Stimulated activated CD8-positive, alpha-beta memory T cell treated with anti-CD3 and anti-CD28 coated beads, Interleukin-4, amount 100 ng/mL, for 4 hours (primary cell): ENCODE results near the gene STAT5A.
"Not testable (repeated sequence)": the region's sequence is repeated elsewhere in the genome, so short reads cannot be mapped to it uniquely, and the experiment has no call there.

Experiments
- DNase-seq, 2 donors: peaks; one replicate each; pipeline ENCODE4 v3.0.0-alpha.2; 2020; ENCODE audit warnings: low read depth in 2 of 2, low spot score in 1 of 2

The STAT5A gene

DNA sequence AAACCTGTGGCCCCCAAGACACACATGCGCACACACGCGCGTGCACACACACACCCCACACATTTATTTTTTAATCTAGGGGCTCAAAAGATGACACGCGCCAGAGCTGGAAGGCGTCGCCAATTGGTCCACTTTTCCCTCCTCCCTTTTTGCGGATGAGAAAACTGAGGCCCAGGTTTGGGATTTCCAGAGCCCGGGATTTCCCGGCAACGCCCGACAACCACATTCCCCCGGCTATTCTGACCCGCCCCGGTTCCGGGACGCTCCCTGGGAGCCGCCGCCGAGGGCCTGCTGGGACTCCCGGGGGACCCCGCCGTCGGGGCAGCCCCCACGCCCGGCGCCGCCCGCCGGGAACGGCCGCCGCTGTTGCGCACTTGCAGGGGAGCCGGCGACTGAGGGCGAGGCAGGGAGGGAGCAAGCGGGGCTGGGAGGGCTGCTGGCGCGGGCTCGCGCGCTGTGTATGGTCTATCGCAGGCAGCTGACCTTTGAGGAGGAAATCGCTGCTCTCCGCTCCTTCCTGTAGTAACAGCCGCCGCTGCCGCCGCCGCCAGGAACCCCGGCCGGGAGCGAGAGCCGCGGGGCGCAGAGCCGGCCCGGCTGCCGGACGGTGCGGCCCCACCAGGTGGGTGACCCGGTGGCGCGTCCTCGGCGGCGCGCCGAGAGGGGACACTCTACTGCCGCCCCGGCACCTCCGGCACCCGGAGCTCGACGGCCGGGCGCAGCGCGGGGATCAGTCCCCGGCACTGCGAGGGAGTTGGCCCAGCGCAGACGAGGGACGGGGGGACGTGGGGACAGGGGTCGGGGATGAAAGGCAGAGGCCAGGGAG lies at the start of gene STAT5A:
Gene STAT5A, plus strand, starts transcription at position 522 of the 826 bp plus-strand sequence. CDS start 914 bp downstream, outside the sequence.
- DNase-seq: peak; percentile 28 to 65

DNA sequence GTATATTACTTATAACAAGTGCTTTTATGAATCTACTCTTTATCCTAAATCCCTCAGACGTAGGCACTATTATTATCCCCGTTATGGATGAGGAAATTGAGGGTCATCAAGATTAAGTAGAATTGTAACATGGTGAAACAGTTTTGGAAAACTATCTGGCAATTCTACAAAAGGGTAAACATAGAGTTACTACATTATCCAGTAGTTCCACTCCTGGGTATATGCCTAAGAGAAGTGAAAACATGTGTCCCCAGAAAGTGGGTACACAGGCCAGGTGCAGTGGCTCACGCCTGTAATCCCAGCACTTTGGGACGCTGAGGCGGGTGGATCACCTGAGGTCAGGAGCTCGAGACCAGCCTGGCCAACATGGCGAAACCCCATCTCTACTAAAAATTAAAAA lies 48.7 kb upstream of the STAT5A start:
- DNase-seq: not testable (repeated sequence)

DNA sequence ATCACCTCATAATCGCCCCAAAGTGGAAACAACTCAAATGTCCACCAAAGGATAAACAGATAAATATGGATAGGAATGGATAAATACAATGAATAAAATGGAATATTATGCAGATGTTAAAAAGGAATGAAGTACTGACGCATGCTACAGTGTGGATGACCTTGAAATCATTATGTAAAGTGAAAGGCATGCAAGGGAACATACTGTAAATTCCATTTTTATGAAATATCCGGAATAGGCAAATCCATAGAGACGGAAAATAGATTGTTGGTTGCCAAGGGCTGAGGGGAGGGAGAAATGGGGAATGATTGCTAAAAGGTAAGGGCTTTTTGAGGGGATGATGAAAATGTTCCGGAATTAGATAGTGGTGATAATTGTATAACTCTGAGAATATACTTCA lies 48.1 kb upstream of the STAT5A start:
- DNase-seq: no peak

DNA sequence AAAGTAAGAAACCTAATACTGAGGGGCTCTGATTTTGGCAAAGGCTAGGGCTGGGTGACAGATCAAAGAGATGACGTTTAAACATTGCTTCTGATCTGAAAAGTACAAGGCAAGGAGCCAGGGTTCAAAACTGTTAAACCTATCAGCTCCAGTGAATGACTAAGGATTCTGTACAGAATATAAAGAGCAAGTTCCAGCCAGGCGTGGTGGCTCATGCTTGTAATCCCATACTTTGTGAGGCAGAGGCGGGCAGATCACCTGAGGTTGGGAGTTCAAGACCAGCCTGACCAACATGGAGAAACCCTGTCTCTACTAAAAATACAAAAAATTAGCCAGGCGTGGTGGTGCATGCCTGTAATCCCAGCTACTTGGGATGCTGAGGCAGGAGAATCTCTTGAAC lies 47.4 kb upstream of the STAT5A start:
- DNase-seq: not testable (repeated sequence)

DNA sequence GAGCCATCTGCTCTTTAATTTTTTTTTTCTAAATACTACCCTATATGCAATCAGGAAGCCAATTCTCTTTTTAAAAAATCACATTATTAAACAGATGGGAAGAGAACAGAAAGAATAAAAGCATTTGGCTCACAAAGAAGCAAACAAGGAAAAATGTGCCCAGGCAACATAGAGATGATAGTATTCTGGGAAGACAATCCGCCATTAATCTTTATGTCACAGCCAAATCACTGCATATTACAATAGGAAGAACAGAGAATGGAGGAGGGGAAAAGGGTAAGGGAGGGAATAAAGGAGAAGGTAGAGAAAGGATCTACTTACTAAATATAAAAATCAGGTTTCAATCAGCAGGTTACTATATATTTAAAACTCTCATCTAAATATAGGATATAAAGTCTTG lies 46.4 kb upstream of the STAT5A start:
- DNase-seq: no peak

DNA sequence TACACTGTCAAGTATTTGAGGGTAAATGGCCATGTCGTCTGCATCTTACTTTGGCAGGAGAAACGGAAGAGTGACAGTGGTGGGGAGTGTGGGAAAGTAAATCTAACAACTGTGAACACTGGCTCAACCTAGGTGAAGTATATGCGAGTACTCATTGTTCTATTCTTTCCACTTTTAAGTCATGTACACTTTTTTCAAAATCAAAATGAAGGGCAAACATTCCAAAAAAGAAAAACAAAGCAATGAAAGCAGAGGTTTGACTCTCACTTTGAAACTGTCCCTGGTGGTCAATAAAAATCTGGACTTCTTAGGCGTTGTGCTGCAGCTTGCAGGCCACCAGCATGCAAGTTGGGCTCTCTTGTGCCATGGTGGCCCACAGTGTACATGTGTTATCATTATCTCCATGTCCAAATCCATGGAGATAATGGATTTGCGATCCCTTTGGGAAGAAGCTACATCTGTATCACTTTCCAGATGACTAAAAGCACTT lies 44.8 kb upstream of the STAT5A start:
- DNase-seq: no peak

DNA sequence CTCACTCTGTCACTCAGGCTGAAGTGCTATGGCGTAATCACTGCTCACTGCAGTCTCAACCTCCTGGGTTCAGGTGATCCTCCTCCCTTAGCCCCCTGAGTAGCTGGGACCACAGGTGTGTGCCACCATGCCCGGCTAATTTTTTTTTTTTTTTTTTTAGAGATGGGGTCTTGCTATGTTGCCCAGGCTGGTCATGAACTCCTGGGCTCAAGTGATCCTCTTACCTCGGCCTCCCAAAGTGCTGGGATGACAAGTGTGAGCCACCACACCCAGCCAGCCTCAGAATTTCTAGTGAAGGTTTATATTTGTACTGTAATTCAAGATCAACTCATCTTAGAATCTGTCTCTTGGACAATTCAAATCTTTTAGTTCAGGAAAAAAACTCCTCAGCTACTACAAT lies 44.2 kb upstream of the STAT5A start:
- DNase-seq: not testable (repeated sequence)

DNA sequence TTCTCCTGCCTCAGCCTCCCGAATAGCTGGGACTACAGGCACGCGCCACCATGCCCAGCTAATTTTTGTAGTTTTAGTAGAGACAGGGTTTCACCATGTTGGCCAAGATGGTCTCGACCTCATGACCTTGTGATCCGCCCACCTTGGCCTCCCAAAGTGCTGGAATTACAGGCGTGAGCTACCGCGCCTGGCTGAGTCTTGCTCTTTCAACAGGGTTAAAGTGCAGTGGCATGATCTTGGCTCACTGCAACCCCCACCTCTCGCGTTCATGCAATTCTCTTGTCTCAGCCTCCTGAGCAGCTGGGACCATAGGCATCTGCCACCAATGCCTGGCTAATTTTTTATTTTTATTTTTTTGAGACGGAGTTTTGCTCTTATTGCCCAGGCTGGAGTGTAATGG lies 43.1 kb upstream of the STAT5A start:
- DNase-seq: not testable (repeated sequence)

DNA sequence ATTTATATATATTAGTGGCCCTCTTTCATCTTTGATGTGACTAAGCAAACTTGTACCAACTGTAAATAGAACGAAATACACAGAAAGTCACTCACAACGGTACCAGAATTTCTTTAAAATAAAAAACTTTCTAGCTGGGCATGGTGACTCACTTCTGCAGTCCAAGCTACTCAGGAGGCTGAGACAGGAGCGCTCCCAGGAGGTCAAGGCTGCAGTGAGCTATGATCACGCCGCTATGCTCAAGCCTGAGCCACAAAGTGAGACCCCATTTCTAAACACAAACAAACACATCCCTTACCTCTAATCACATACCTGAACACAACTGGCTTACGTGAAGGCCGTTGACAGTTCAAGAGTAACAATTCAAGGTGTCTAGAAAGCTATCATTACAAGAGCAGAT lies 41.8 kb upstream of the STAT5A start:
- no peak for DNase-seq

DNA sequence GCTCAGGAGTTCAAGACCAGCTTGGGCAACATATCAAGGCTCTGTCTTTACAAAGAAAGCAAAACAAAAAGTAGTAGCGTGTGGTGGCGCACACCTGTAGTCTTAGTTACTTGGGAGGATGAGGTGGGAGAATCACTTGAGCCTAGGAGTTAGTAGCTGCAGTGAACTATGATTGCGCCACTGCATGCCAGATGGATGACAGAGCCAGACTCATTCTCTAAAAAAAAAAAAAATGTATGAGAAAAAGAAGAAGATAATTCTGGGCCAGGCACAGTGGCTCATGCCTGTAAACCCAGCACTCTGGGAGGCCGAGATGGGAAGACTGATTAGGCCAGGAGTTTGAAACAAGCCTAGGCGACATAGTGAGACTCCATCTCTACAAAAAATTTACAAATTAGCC lies 40.6 kb upstream of the STAT5A start:
- DNase-seq: no peak

DNA sequence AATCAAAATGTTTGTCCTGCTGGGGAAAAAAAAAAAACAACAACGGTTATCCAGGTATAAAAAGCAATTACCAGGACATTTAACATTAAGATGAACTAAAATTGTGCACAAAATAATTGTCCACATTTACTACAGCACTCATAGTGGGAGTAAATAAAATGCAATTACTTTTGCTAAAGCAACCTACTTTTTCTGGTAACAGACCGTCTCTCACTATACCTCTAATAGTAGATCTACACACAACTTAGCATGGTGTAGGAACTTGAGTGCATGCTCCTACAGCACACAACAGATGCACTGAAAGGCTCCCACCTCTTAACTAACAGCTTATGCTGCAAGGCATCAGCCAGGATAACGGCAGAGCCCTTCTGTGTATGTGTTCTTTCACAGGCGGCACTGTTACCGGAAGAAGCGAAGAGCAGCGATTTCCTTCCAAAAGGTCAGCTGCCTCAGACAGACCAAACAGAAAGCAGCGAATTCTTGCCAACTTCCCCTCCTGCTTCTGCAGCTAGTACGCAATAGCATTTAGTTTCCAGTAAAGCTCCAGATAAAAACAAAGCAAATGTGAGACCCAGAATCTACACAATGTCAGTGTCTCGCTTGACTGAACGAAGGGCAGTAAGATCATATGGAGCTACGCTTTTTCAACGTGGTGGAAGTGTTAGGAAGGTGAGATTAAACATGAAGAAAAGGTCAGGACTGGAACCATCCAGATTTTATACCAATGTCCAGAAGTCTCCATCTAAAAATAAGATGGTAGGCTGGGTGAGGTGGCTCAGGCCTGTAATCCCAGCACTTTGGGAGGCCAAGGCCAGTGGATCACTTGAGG lies 39.7 kb upstream of the STAT5A start:
- peak; percentile 41 to 50 for DNase-seq

DNA sequence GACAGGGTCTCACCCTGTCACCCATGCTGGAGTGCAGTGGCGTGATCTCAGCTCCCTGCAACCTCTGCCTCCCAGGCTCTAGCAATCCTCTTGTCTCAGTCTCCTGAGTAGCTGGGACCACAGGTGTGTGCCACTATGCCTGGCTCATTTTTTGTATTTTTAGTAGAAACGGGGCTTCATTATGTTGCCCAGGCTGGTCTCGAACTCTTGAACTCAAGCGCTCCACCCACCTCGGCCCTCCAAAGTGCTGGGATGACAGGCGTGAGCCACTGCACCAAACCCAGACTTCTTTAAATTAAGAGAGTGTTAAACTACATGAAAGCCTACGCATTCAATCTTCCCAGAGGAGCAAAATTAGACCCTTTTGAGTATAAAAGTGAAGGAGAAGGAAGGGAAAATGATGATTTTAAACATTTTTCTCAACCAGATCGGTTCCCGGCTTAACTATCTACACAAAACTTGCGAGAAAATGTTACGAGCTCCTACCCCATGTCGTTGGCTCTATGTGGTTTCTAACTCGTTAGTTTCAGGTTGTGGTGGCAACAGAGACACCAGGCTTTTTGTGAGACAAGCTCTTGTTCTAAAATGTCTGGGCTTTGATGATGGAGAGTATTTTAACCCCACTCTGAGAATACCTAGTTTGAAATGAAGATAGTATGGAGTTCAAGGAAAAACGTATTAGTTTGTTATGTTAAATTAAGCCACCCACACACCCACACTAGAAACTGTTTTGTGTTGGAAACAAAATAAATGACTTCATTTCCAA lies 38.4 kb upstream of the STAT5A start:
- no peak for DNase-seq

DNA sequence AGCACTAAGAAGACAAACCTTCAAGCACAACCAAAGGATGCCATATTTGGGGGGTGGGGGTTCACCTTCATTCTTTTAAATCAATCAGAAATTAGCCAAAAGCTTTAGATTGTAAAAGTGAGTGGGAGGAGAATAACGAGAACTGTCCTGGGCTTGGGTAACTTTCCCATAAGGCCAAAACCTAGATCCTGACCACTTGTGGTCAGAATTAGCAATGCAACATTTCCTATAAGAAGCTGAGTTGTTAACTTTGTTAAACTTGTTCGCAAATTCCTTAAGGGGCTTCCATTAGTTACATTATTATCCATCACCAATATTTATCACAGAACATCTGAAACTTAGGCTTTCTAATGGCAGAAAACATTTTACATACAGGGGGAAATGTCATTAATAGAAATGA lies 37.2 kb upstream of the STAT5A start:
- no peak for DNase-seq

DNA sequence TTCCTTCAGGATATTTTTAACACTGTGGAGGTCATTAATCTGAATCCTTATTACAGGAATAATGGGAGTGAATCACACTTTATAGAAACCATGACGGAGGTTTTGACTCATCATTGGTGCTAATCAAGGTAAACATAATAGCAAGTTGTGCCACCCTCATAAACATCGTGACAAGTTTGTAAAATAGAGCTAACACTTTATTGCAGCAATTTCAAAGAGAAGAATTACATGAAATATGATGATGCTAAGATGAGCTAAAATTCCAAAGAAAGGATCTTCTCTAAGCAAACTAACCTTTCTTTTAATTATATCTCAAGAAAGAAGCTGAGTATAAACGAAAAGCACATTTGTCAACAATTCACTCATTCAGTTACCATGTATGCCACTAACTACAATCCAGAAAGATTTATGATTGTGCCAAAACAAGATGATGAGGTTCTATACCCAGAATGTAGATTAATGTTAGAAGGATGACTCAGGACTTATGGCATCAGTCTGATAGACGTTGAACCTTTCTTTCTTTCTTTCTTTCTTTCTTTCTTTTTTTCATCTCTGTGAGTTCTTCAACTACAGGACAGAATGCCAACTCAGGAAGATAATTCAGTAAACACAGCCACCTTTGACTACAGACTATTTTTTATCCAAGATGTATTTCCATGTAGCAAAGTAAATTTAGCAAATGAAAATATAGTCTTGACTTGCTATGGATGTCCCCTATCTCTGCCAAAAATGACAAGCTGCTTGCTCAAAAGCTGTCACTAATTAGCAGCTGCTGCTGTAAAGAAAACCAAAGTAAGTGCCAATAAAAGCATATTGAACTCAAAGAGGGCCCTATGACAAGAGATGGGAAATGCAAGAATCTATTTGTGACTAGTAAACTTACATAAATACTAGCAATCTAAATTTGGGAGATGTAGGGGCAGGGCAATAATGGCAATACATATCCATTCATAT lies 35.4 kb upstream of the STAT5A start:
- no peak for DNase-seq

DNA sequence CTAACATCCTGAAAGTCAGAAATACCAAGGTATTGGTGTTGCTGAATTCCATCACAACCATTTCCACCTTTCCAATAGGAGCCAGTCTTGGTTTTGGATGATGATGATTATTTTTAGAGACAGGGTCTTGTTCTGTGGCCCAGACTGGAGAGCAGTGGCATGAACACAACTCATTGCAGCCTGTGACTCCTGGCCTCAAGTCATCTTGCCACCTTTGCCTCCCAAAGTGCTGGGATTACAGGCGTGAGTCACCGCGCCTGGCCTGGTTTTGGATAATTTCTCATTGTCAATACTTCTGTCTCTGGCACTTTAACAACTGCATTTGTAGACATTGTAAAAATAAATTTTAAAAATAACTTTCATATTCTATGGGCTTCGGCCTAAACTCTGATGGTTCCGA lies 34.7 kb upstream of the STAT5A start:
- no peak for DNase-seq

DNA sequence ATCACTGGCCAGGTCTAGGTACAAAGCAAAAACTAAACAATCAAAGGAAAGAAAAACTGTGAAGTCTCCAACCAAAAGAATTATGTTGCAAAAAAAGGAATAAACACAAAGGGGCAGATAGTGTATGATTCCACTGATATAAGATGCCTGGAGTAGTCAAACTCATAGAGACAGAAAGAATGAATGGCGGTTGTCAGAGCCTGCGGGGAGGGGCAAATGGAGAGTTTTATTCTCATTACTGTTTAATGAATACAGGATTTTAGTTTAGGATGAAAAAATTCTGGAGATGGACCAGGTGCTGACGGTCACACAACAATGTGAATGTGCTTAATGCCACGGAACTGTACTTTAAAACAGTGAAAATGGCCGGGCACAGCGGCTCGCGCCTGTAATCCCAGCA lies 32.9 kb upstream of the STAT5A start:
- no peak for DNase-seq

DNA sequence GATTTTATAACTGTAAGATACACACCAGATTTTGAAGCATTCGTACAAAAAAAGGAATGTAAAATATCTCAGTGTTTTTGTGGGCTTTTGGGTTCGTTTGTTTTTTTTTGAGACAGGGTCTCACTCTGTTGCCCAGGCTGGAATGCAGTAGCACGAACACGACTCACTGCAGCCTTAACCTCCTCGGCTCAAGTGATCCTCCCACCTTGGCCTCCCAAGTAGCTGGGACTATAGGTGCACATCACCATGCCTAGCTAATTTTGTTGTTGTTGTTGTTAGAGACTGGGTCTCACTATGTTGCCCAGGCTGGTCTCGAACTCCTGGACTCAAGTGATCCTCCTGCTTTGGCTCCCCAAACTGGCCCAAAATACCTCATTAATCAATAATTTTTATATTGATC lies 28.0 kb upstream of the STAT5A start:
- DNase-seq: no peak

DNA sequence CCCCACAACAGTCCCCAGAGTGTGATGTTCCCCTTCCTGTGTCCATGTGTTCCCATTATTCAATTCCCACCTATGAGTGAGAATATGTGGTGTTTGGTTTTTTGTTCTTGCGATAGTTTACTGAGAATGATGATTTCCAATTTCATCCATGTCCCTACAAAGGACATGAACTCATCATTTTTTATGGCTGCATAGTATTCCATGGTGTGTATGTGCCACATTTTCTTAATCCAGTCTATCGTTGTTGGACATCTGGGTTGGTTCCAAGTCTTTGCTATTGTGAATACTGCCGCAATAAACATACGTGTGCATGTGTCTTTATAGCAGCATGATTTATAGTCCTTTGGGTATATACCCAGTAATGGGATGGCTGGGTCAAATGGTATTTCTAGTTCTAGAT lies 23.9 kb upstream of the STAT5A start:
- DNase-seq: not testable (repeated sequence)

DNA sequence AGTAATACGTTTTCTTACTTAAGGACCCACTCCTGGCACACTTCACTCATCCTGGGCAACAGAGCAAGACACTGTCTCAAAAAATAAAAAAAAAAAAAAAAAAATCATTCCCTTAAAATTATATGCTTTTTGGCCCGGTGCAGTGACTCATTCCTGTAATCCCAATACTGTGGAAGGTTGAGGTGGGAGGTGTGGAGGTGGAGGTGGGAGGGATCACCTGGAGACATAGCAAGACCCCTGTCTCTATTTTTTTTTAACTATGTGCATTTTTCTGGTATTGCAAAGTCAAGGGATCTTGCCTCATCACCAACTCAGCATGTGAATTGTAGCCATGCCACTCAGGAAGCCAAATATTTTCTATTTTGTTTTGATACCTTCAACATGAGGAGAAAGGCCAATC lies 21.8 kb upstream of the STAT5A start:
- no peak for DNase-seq
